ENCODE results near the gene NCBP2L.

GRCh38 chrX:107729558-107730297 is 47.8 kb upstream of the NCBP2L start:
- TF ChIP-seq CTCF (optimal IDR thresholded peaks at IDR 0.05 in 1 of 3, IDR thresholded peaks at IDR 0.05 in 1 of 3, conservative IDR thresholded peaks at IDR 0.05 in 1 of 3; ENCODE audit: extremely low read depth in 1 of 3, insufficient read depth in 2 of 3, low read length in 3 of 3) (no peak), EZH2 (IDR thresholded peaks at IDR 0.05; ENCODE audit: low read length) (no peak)

Measured in keratinocyte (primary cell).